ENCODE results near the gene NADSYN1.

GRCh38 chr11:71504531-71504930, 51.5 kb downstream of the NADSYN1 start:
- TF ChIP-seq POLR2A (IDR thresholded peaks at IDR 0.05) (no peak), CTCF (IDR thresholded peaks at IDR 0.05 in 8 of 11, conservative IDR thresholded peaks at IDR 0.05 in 3 of 11) (no peak)

Data from spleen (tissue), 7 donors.